Left ventricle myocardium inferior (tissue), 1 donor: ENCODE data around the gene SLFN5. TPM values are rescaled to one million over a fixed set of nuclear protein-coding genes. Genes with fewer than 3 reads are reported as not detected.

Experiments used
- DNase-seq: peaks from one replicate; pipeline ENCODE4 v3.0.0-alpha.2; 2020
- H3K27ac ChIP-seq: fragments of 200-600 bp; replicated peaks from 2 replicates; pipeline ENCODE4 v1.8.0; 2021
- H3K27me3 ChIP-seq: fragments of 200-600 bp; 2 replicates; pipeline ENCODE4 v1.8.0; 2021; ENCODE audit warnings: low read depth
- H3K36me3 ChIP-seq: fragments of 200-600 bp; 2 replicates; pipeline ENCODE4 v1.8.0; 2021
- H3K4me1 ChIP-seq: fragments of 200-600 bp; 2 replicates; pipeline ENCODE4 v1.8.0; 2021
- H3K4me3 ChIP-seq: fragments of 200-600 bp; 2 replicates; pipeline ENCODE4 v1.8.0; 2021; ENCODE audit warnings: mild to moderate bottlenecking, moderate library complexity
- H3K9me3 ChIP-seq: fragments of 200-600 bp; replicated peaks from 2 replicates; pipeline ENCODE4 v1.8.0; 2021
- CTCF ChIP-seq: fragments of 200-600 bp; IDR thresholded peaks from 2 replicates; pipeline ENCODE4 v1.8.0; 2021; ENCODE audit warnings: antibody characterized with exemption, mild to moderate bottlenecking, borderline replicate concordance
- intact Hi-C: fragments of 100-400 bp; cut with micrococcal nuclease; formaldehyde crosslinking; loops from one replicate; pipeline ENCODE4 v1.11.0; 2022
- total RNA-seq: library from RNA; stranded (reverse); fragmentation: NEBNext Ultra II Directional; extraction: Animal tissue kit (Norgen Biotek cat#: 25700); gene quantifications from one replicate; pipeline ENCODE4 v1.2.1, GENCODE V29; 2021
- donor health status: DM: no; HTN: yes; CAD: no; lungs with severe emphysema.

The SLFN5 gene
- total RNA-seq, 1 donor from 2014 or later, result 8.6 TPM

GRCh38 chr17:35315971-35316370, 73.1 kb downstream of the SLFN5 start:
- H3K27ac ChIP-seq, result peak overlapping the region; percentile 88

GRCh38 chr17:35322749-35323148, 79.9 kb downstream of the SLFN5 start:
- H3K4me1 ChIP-seq, result no peaks in the 10 kb centered on the region
- no peak for DNase-seq
- no peak overlapping the region for H3K4me3 ChIP-seq
- peaks cover 11% of the 10 kb centered on the region for H3K36me3 ChIP-seq
- no peaks in the 10 kb centered on the region for H3K9me3 ChIP-seq
- intact Hi-C loops, result no loop called here
- TF ChIP-seq CTCF, result no peak
- no peaks in the 10 kb centered on the region for H3K27me3 ChIP-seq
- H3K27ac ChIP-seq, result no peak overlapping the region

More at GRCh38 chr17:35315971-35316370, 73.1 kb downstream of the SLFN5 start:
- H3K9me3 ChIP-seq, result no peaks in the 10 kb centered on the region
- H3K36me3 ChIP-seq, result no peaks in the 10 kb centered on the region
- H3K4me1 ChIP-seq, result peaks cover 37% of the 10 kb centered on the region
- DNase-seq, result no peak
- TF ChIP-seq CTCF, result no peak
- intact Hi-C loops, result no loop called here
- H3K27me3 ChIP-seq, result no peaks in the 10 kb centered on the region
- H3K4me3 ChIP-seq, result no peak overlapping the region

Other genes starting within 250 kb of the SLFN5 start
- gene RFFL, start 179.4 kb upstream of the SLFN5 start, total RNA-seq, result 10.1 TPM
- gene RAD51D, start 123.2 kb upstream of the SLFN5 start, total RNA-seq, result 4.6 TPM
- gene FNDC8, start 121.5 kb upstream of the SLFN5 start, total RNA-seq, result not detected
- gene NLE1, start 100.8 kb upstream of the SLFN5 start, total RNA-seq, result 4.2 TPM
- gene UNC45B, start 95.3 kb upstream of the SLFN5 start, total RNA-seq, result 205 TPM
- not detected for gene SLC35G3, start 48.7 kb upstream of the SLFN5 start, total RNA-seq
- gene SLFN11, start 130.5 kb downstream of the SLFN5 start, total RNA-seq, result 15.1 TPM
- 3.7 TPM for gene SLFN12, start 189.4 kb downstream of the SLFN5 start, total RNA-seq
- gene SLFN13, start 205.7 kb downstream of the SLFN5 start, total RNA-seq, result 3.4 TPM